ENCODE results near the gene IKZF2.

DNA sequence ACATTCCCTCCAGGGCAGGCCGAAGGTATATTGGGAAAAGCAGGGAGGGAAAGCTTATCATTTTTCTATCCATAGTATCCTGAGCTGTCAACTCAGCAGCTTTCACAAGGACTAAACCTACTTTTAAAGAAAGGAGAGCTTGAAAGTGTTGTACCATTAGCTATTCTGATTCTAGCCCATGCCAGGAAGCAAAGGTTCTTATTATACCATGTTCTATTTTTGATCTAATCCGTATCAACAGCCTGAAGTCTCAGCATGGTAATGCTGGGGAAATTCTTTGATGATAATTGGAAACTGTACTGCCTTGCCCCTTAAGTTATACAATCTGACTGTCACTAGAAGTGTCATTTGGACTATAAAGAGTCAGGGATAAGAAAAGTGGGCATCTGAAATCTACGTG lies 193.3 kb downstream of the IKZF2 start:
- TF ChIP-seq, protein P1, sequence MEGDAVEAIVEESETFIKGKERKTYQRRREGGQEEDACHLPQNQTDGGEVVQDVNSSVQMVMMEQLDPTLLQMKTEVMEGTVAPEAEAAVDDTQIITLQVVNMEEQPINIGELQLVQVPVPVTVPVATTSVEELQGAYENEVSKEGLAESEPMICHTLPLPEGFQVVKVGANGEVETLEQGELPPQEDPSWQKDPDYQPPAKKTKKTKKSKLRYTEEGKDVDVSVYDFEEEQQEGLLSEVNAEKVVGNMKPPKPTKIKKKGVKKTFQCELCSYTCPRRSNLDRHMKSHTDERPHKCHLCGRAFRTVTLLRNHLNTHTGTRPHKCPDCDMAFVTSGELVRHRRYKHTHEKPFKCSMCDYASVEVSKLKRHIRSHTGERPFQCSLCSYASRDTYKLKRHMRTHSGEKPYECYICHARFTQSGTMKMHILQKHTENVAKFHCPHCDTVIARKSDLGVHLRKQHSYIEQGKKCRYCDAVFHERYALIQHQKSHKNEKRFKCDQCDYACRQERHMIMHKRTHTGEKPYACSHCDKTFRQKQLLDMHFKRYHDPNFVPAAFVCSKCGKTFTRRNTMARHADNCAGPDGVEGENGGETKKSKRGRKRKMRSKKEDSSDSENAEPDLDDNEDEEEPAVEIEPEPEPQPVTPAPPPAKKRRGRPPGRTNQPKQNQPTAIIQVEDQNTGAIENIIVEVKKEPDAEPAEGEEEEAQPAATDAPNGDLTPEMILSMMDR (IDR thresholded peaks at IDR 0.05 in 8 of 11, conservative IDR thresholded peaks at IDR 0.05 in 3 of 11): no peak
- no peak for TF ChIP-seq POLR2AphosphoS5 (IDR thresholded peaks at IDR 0.05)

Data from spleen (tissue), 7 donors.